HepG2 (cell line): Measurements from ENCODE around the gene TMEM107. TPM values are rescaled to one million over a fixed set of nuclear protein-coding genes. Genes with fewer than 3 reads are reported as not detected.

Experiments
- ATF4 ChIP-seq, 2 experiments: fragments of 450-650 bp in 1 of 2; sonication (generic) in 1 of 2; formaldehyde crosslinking; IDR thresholded peaks; 2 replicates each; pipeline versions ENCODE4 v1.5.0 to v1.8.0; 2020 to 2022; ENCODE audit warnings: mild to moderate bottlenecking in 1 of 2, missing genetic modification reagents in 1 of 2
- HCFC1 ChIP-seq: fragments of 150-350 bp; IDR thresholded peaks from 2 replicates; pipeline ENCODE4 v1.6.1; 2014; ENCODE audit warnings: low read depth, low read length
- HINFP ChIP-seq: sonication (generic); formaldehyde crosslinking; IDR thresholded peaks from 2 replicates; pipeline ENCODE4 v1.4.0; 2020; ENCODE audit warnings: low read depth, mild to moderate bottlenecking, missing genetic modification reagents
- IRX3 ChIP-seq: sonication (generic); formaldehyde crosslinking; IDR thresholded peaks from 2 replicates; pipeline ENCODE4 v1.8.1; 2023; ENCODE audit warnings: mild to moderate bottlenecking, low read depth, missing genetic modification reagents, borderline replicate concordance
- MTA1 ChIP-seq: sonication (generic); formaldehyde crosslinking; IDR thresholded peaks from 2 replicates; pipeline ENCODE4 v1.4.0; 2020; ENCODE audit warnings: missing genetic modification reagents, mild to moderate bottlenecking, borderline replicate concordance
- NCOR1 ChIP-seq: fragments of 200-600 bp; sonication (generic); IDR thresholded peaks from 2 replicates; pipeline ENCODE4 v1.7.0; 2017; ENCODE audit warnings: antibody characterized with exemption, low read length, borderline replicate concordance
- POGK ChIP-seq: sonication (generic); formaldehyde crosslinking; conservative IDR thresholded peaks from 2 replicates; pipeline ENCODE4 v1.8.0; 2022; ENCODE audit warnings: mild to moderate bottlenecking, moderate library complexity, missing genetic modification reagents
- SMARCC2 ChIP-seq: fragments of 450-650 bp; IDR thresholded peaks from 2 replicates; pipeline ENCODE4 v1.6.1; 2017; ENCODE audit warnings: antibody characterized with exemption, mild to moderate bottlenecking
- SPEN ChIP-seq: sonication (generic); formaldehyde crosslinking; IDR thresholded peaks from 2 replicates; pipeline ENCODE4 v1.5.1; 2020; ENCODE audit warnings: low read depth, mild to moderate bottlenecking, missing genetic modification reagents
- TGIF2 ChIP-seq: IDR thresholded peaks from 2 replicates; pipeline ENCODE4 v1.6.1; 2016; ENCODE audit warnings: control low read depth, missing compliant biosample characterization
- ZBTB3 ChIP-seq: sonication (generic); formaldehyde crosslinking; IDR thresholded peaks from 2 replicates; pipeline ENCODE4 v1.4.0; 2020; ENCODE audit warnings: low read depth, mild to moderate bottlenecking, moderate library complexity, missing genetic modification reagents, borderline replicate concordance
- ZKSCAN5 ChIP-seq: sonication (generic); formaldehyde crosslinking; IDR thresholded peaks from 2 replicates; pipeline ENCODE4 v1.5.1; 2020; ENCODE audit warnings: mild to moderate bottlenecking, missing genetic modification reagents
- ZNF234 ChIP-seq: sonication (generic); formaldehyde crosslinking; conservative IDR thresholded peaks from 2 replicates; pipeline ENCODE4 v1.5.1; 2020; ENCODE audit warnings: mild to moderate bottlenecking, missing genetic modification reagents
- ZNF337 ChIP-seq: sonication (generic); formaldehyde crosslinking; IDR thresholded peaks from 2 replicates; pipeline ENCODE4 v1.5.1; 2020; ENCODE audit warnings: missing genetic modification reagents, low read depth, mild to moderate bottlenecking, borderline replicate concordance
- ZNF407 ChIP-seq: sonication (generic); formaldehyde crosslinking; IDR thresholded peaks from one replicate; pipeline ENCODE4 v1.5.1; 2020; ENCODE audit warnings: mild to moderate bottlenecking, missing genetic modification reagents; ENCODE audit errors: not compliant biosample characterization
- polyA plus RNA-seq, 8 experiments: library from polyadenylated mRNA; depleted of rRNA in 3 of 8; stranded (reverse) in 7 of 8; unstranded in 1 of 8; fragments of >200 nt; fragmentation: Illumina TruSeq in 4 of 8; extraction: Trizol in 4 of 8; gene quantifications; 2 replicates each; pipeline versions ENCODE4 v1.2.1 to v1.2.3, GENCODE V29; 2011 to 2016; ENCODE audit warnings: low read depth in 4 of 8, missing spikeins in 1 of 8, mixed read lengths in 1 of 8; ENCODE audit not compliant: insufficient read depth in 1 of 8
- total RNA-seq, 5 experiments: library from RNA; depleted of rRNA; stranded (reverse); fragments of >200 nt; fragmentation: Illumina TruSeq; extraction: Trizol; gene quantifications; 2 replicates each; pipeline ENCODE4 v1.2.3, GENCODE V29; 2016; ENCODE audit warnings: low read depth in 1 of 5

TMEM107 gene
- total and polyA plus RNA-seq, 2 of the 13 experiments (the other 11 are each of a cell fraction or from before 2014, with no cell fraction given), result 7.2 to 15.3 TPM

GRCh38 chr17:8162997-8163977 lies 12.9 kb downstream of the TMEM107 start (continued):
- TF ChIP-seq ZNF407, result no peak
- no peak for TF ChIP-seq ZKSCAN5 (CRISPR knock-in tag)
- TF ChIP-seq ZBTB3 (CRISPR knock-in tag), result no peak
- no peak for TF ChIP-seq HCFC1
- TF ChIP-seq SPEN, result no peak
- no peak for TF ChIP-seq IRX3 (CRISPR knock-in tag)
- no peak for TF ChIP-seq TGIF2 (CRISPR knock-in tag)
- no peak for TF ChIP-seq HINFP
- TF ChIP-seq SMARCC2, result no peak
- no peak for TF ChIP-seq NCOR1
- no peak for TF ChIP-seq ZNF337 (CRISPR knock-in tag)
- no peak for TF ChIP-seq MTA1 (CRISPR knock-in tag)
- TF ChIP-seq ATF4 (CRISPR knock-in tag; IDR thresholded peaks at IDR 0.05), result no peak
- TF ChIP-seq POGK (CRISPR knock-in tag), result peak; percentile 8; the same call in 1 of the 2 replicates
- no peak for TF ChIP-seq ZNF234 (CRISPR knock-in tag)
